Liver (tissue), 9 donors: ENCODE data around the gene TSPAN31. TPM values are rescaled to one million over a fixed set of nuclear protein-coding genes. Genes with fewer than 3 reads are reported as not detected.

Source experiments
- DNase-seq: peaks from one replicate; pipeline ENCODE4 v3.0.0-alpha.2; 2017; ENCODE audit warnings: low spot score
- H3K27ac ChIP-seq, 2 donors: one replicate each; pipeline ENCODE4 v1.7.0; 2013; ENCODE audit warnings: inconsistent platforms in 2 of 2, low read length in 2 of 2, control low read depth in 1 of 2, low read depth in 1 of 2, mild to moderate bottlenecking in 1 of 2
- H3K27me3 ChIP-seq, 4 donors: one replicate each; pipeline versions ENCODE4 v1.6.1 to v1.7.0; 2013; ENCODE audit warnings: low read length in 3 of 4, inconsistent platforms in 1 of 4, mild to moderate bottlenecking in 1 of 4, moderate library complexity in 1 of 4; ENCODE audit not compliant: control insufficient read depth in 4 of 4, insufficient read depth in 4 of 4
- H3K36me3 ChIP-seq, 4 donors: one replicate each; pipeline versions ENCODE4 v1.6.1 to v1.7.0; 2013; ENCODE audit warnings: low read length in 3 of 4, mild to moderate bottlenecking in 3 of 4, low read depth in 1 of 4, moderate library complexity in 1 of 4; ENCODE audit not compliant: control insufficient read depth in 4 of 4, insufficient read depth in 3 of 4
- H3K4me1 ChIP-seq, 4 donors: one replicate each; pipeline versions ENCODE4 v1.6.1 to v1.7.0; 2013; ENCODE audit warnings: low read length in 3 of 4, mild to moderate bottlenecking in 3 of 4, moderate library complexity in 1 of 4; ENCODE audit not compliant: control insufficient read depth in 4 of 4, insufficient read depth in 4 of 4
- H3K4me3 ChIP-seq, 3 donors: one replicate each; pipeline versions ENCODE4 v1.6.1 to v1.7.0; 2013; ENCODE audit warnings: low read length in 3 of 3, control low read depth in 1 of 3, low read depth in 1 of 3, mild to moderate bottlenecking in 1 of 3
- H3K9ac ChIP-seq, 2 donors: one replicate each; pipeline ENCODE4 v1.7.0; 2013; ENCODE audit warnings: low read length in 2 of 2, mild to moderate bottlenecking in 2 of 2, moderate library complexity in 2 of 2, control low read depth in 1 of 2, low read depth in 1 of 2
- H3K9me3 ChIP-seq, 4 donors: one replicate each; pipeline versions ENCODE4 v1.6.1 to v1.7.0; 2013; ENCODE audit warnings: low read length in 3 of 4; ENCODE audit not compliant: control insufficient read depth in 4 of 4
- CTCF ChIP-seq: fragments of 150-350 bp; IDR thresholded peaks from 2 replicates; pipeline ENCODE4 v1.5.1; 2017; ENCODE audit warnings: improper control_type of control experiment, low read depth, low read length; ENCODE audit not compliant: missing input control
- EGR1 ChIP-seq, 2 donors: IDR thresholded peaks; 2 replicates each; pipeline ENCODE4 v1.6.1; 2016 to 2018; ENCODE audit warnings: antibody characterized with exemption in 2 of 2, low read depth in 2 of 2
- FOXA1 ChIP-seq: IDR thresholded peaks from 2 replicates; pipeline ENCODE4 v1.6.1; 2016; ENCODE audit warnings: antibody characterized with exemption
- FOXA2 ChIP-seq: IDR thresholded peaks from 2 replicates; pipeline ENCODE4 v1.6.1; 2016; ENCODE audit warnings: antibody characterized with exemption
- GABPA ChIP-seq, 2 donors: IDR thresholded peaks in 1 of 2; conservative IDR thresholded peaks in 1 of 2; 2 replicates each; pipeline ENCODE4 v1.6.1; 2016; ENCODE audit warnings: antibody characterized with exemption in 2 of 2, mild to moderate bottlenecking in 1 of 2, moderate library complexity in 1 of 2
- HNF4A ChIP-seq, 2 donors: conservative IDR thresholded peaks; 2 replicates each; pipeline ENCODE4 v1.6.1; 2016; ENCODE audit warnings: antibody characterized with exemption in 2 of 2, mild to moderate bottlenecking in 2 of 2
- HNF4G ChIP-seq: IDR thresholded peaks from 2 replicates; pipeline ENCODE4 v1.6.1; 2016; ENCODE audit warnings: antibody characterized with exemption
- JUND ChIP-seq, 2 donors: IDR thresholded peaks; 2 replicates each; pipeline ENCODE4 v1.6.1; 2016; ENCODE audit warnings: antibody characterized with exemption in 2 of 2
- MAX ChIP-seq: IDR thresholded peaks from 2 replicates; pipeline ENCODE4 v1.6.1; 2016; ENCODE audit warnings: antibody characterized with exemption
- NR2F2 ChIP-seq: IDR thresholded peaks from 2 replicates; pipeline ENCODE4 v1.6.1; 2016; ENCODE audit warnings: antibody characterized with exemption
- RAD21 ChIP-seq, 2 donors: IDR thresholded peaks; 2 replicates each; pipeline ENCODE4 v1.6.1; 2016; ENCODE audit warnings: antibody characterized with exemption in 2 of 2, mild to moderate bottlenecking in 2 of 2
- REST ChIP-seq: IDR thresholded peaks from 2 replicates; pipeline ENCODE4 v1.6.1; 2016; ENCODE audit warnings: antibody characterized with exemption, mild to moderate bottlenecking
- RXRA ChIP-seq, 2 donors: IDR thresholded peaks; 2 replicates each; pipeline ENCODE4 v1.6.1; 2017 to 2018; ENCODE audit warnings: antibody characterized with exemption in 2 of 2, mild to moderate bottlenecking in 1 of 2
- SP1 ChIP-seq: IDR thresholded peaks from 2 replicates; pipeline ENCODE4 v1.6.1; 2018; ENCODE audit warnings: antibody characterized with exemption, mild to moderate bottlenecking
- TAF1 ChIP-seq: conservative IDR thresholded peaks from 2 replicates; pipeline ENCODE4 v1.6.1; 2016; ENCODE audit warnings: antibody characterized with exemption, mild to moderate bottlenecking
- YY1 ChIP-seq: IDR thresholded peaks from 2 replicates; pipeline ENCODE4 v1.6.1; 2016; ENCODE audit warnings: antibody characterized with exemption, mild to moderate bottlenecking
- ZBTB33 ChIP-seq: IDR thresholded peaks from 2 replicates; pipeline ENCODE4 v1.6.1; 2016; ENCODE audit warnings: antibody characterized with exemption
- WGBS: extraction: QIAGEN DNeasy Blood & Tissue Kit; methylation state at CpG from one replicate; pipeline ENCODE4 v1.1.7; 2013; 5-methylcytosine and 5-hydroxymethylcytosine counted together
- polyA plus RNA-seq, 2 donors: library from polyadenylated mRNA; stranded (reverse) in 1 of 2; unstranded in 1 of 2; fragments of 200-250 nt in 1 of 2; fragments of >200 nt in 1 of 2; fragmentation: Nextera tagmentation in 1 of 2; extraction: Ambion mirVana in 1 of 2; gene quantifications; one replicate each; pipeline versions ENCODE4 v1.2.1 to v1.2.3, GENCODE V29; 2013 to 2015
- total RNA-seq, 2 donors: library from RNA; depleted of rRNA; stranded (reverse); fragments of >200 nt; gene quantifications; one replicate each; pipeline ENCODE4 v1.2.3, GENCODE V29; 2014
- TF ChIP-seq, protein P1 (sequence below): IDR thresholded peaks from 2 replicates; pipeline ENCODE4 v1.6.1; 2016; ENCODE audit warnings: antibody characterized with exemption
- donor health status: healthy.
- donor health status: healthy.
- donor health status: healthy.
- donor health status: healthy.
- donor health status: healthy.

TSPAN31 gene
- total and polyA plus RNA-seq, 4 donors = 16.9 to 39.4 (median 24.6) TPM

DNA sequence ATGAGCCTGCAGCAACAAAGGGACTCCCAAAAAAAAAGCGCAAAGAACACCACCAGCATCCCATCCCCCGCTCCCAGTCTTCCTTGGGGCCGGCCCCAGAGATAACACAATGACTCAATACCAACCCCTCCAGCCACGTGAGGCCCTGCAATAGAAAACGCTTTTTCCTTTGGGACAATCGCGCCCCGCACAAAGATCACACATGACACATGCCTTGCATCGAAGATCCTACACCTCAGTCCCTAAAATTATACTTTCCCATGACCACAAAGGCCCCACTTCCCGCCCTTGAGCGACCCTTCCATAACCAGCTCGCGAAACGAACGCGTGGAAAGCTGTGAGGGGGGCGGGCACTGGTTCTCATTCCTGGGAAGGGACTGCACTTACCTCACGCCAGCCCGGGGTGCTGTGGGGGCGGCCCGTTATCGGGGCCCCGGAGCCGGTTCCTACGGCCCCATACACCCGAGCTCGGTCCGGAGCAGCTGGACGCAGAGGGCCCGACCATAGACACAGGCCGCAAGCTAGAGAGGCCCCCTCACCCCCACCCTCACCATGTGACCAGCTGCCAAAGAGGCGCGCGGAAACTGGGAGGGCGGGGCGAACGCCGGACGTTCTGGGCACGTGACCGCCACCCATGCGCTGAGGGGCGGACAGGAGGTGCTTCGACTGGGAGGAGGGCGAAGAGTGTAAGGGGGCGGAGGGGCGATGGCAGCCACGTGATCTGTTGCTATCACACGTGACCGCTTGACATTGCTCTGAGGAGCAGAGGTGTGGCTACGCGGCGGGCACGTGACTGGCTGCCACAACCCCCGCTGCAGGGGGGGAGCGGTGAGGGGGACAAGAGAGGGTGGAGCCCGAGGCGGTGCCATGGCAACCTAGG is 7.2 kb downstream of the TSPAN31 start, which contains the start of gene CDK4:
Gene CDK4 (minus strand): TSS at position 523 of the 880 bp plus-strand sequence. CDS start 593 bp downstream, outside the sequence.
- TF ChIP-seq FOXA1 = peak; percentile 29
- TF ChIP-seq HNF4G = no peak
- TF ChIP-seq FOXA2 = peak; percentile 29
- TF ChIP-seq JUND (IDR thresholded peaks at IDR 0.05) = no peak
- no peak for TF ChIP-seq CTCF
- TF ChIP-seq RAD21 (IDR thresholded peaks at IDR 0.05) = no peak
- peak; percentile 83 to 97 for TF ChIP-seq EGR1 (IDR thresholded peaks at IDR 0.05; ENCODE audit: low read depth in 2 of 2)
- TF ChIP-seq GABPA (IDR thresholded peaks at IDR 0.05 in 1 of 2, conservative IDR thresholded peaks at IDR 0.05 in 1 of 2) = peak in 1 of 2 donors; percentile 88
- TF ChIP-seq HNF4A (conservative IDR thresholded peaks at IDR 0.05) = peak; percentile 30 to 37
- TF ChIP-seq SP1 = peak; percentile 81
- TF ChIP-seq MAX = peak; percentile 92
- TF ChIP-seq TAF1 = peak; percentile 17
- TF ChIP-seq REST = peak; percentile 66
- TF ChIP-seq YY1 = peak; percentile 53
- TF ChIP-seq, protein P1, sequence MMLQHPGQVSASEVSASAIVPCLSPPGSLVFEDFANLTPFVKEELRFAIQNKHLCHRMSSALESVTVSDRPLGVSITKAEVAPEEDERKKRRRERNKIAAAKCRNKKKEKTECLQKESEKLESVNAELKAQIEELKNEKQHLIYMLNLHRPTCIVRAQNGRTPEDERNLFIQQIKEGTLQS = peak; percentile 22
- TF ChIP-seq RXRA (IDR thresholded peaks at IDR 0.05) = peak; percentile 48 to 57
- Histone ChIP-seq H3K4me3 (peak within 1 kb of the TSS; percentile 85 to 87 (median 85)), H3K4me1 (peaks cover 6 to 35% (median 27%) of the 10 kb centered on the region in 4 donors), H3K9me3 (no peaks in the 10 kb centered on the region), H3K27me3 (no peaks in the 10 kb centered on the region), H3K36me3 (peaks cover 4 to 17% (median 13%) of the 10 kb centered on the region in 4 donors), H3K9ac (peak within 1 kb of the TSS; percentile 74 to 83), H3K27ac (peak within 1 kb of the TSS; percentile 69 to 83)
- DNase-seq = peak; percentile 96
- WGBS = under 1% methylated on average over 58 of the region's 58 CpGs

DNA sequence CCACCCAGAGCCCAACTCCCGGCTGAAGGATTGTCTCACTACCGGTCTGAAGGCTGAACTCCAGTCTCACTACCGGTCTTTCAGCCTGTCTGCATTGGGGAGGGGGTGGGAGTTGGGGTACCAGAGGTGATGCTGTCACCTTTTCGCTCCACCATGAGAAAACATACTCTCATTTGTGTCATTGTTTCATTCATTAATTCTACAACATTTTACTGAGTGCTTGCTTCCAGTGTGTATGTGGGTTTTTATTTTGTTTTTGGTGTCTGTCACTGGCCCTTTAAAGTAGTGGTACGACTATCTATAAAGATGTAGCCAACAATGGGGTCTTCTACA is 7.8 kb downstream of the TSPAN31 start:
- Histone ChIP-seq H3K9ac (peak overlapping the region in 1 of 2 donors; percentile 40), H3K27me3 (no peaks in the 10 kb centered on the region), H3K9me3 (no peaks in the 10 kb centered on the region), H3K27ac (peak overlapping the region; percentile 26 to 29), H3K4me3 (peak overlapping the region in 2 of 3 donors; percentile 20 to 27), H3K36me3 (peaks cover 4 to 13% (median 11%) of the 10 kb centered on the region in 4 donors), H3K4me1 (peaks cover 6 to 35% (median 27%) of the 10 kb centered on the region in 4 donors)
- 3% methylated on average over 5 of the region's 5 CpGs for WGBS
- no peak for DNase-seq
- TF ChIP-seq GABPA (IDR thresholded peaks at IDR 0.05 in 1 of 2, conservative IDR thresholded peaks at IDR 0.05 in 1 of 2) = no peak
- TF ChIP-seq, protein P1 = no peak
- no peak for TF ChIP-seq ZBTB33
- no peak for TF ChIP-seq FOXA2
- TF ChIP-seq EGR1 (IDR thresholded peaks at IDR 0.05; ENCODE audit: low read depth in 2 of 2) = peak in 1 of 2 donors; percentile 4
- TF ChIP-seq REST = no peak
- peak; percentile 28 for TF ChIP-seq SP1
- no peak for TF ChIP-seq NR2F2
- TF ChIP-seq MAX = no peak
- TF ChIP-seq RAD21 (IDR thresholded peaks at IDR 0.05) = no peak
